Ovary (tissue), 3 donors: ENCODE results near the gene GAPDHS.

Source experiments
- CTCF ChIP-seq, 3 donors: fragments of 450-650 bp in 2 of 3; fragments of 200-600 bp in 1 of 3; IDR thresholded peaks; one replicate each; pipeline versions ENCODE4 v1.5.1 to v1.8.0; 2016 to 2022; ENCODE audit warnings: antibody characterized with exemption in 3 of 3, mild to moderate bottlenecking in 1 of 3
- EP300 ChIP-seq: sonication (generic); formaldehyde crosslinking; IDR thresholded peaks from one replicate; pipeline ENCODE4 v1.6.1; 2017; ENCODE audit warnings: antibody characterized with exemption
- donor health status: DM: no; HTN: no; CAD: no.

- TF ChIP-seq CTCF (IDR thresholded peaks at IDR 0.05) (no peak), EP300 (no peak)
Measured at GRCh38 chr19:35554076-35554475, 20.8 kb downstream of the GAPDHS start.
